ENCODE measurements around the gene ZNF276.

ZNF276 gene

DNA sequence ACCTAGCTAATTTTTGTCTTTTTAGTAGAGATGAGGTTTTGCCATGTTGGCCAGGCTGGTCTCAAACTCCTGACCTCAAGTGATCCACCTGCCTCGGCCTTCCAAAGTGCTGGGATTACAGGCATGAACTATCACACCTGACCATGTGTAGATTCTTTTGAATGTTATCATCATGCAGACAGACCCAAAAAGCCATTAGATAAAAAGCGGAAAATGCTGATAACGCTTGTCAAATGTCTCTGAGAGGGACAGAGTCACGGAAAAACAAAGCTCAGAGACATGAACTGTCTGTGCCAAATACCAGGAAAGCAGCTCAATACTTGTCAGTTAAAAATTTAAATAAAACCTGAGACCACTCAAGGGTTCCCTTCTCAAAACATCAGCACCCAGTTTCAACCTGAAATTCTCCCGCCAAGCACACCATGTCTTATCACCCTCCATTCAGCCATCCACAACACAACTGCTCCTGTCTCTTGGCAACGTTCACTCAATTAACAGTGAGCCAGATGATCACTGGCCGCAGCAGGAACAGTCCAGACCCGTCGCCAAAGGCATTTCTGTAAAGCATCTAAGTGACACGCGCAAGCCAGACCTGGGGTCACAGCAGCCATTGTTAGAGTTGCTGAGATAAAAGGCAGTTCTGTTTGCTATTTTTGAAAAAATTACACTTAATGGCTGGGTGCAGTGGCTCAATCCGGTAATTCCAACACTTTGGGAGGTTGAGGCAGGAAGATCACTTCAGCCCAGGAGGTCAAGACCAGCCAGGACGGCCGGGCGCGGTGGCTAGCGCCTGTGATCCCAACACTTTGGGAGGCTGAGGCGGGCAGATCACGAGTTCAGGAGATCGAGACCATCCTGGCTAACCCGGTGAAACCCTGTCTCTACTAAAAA is 65.4 kb downstream of the ZNF276 start:
- DNase-seq, result no peak

DNA sequence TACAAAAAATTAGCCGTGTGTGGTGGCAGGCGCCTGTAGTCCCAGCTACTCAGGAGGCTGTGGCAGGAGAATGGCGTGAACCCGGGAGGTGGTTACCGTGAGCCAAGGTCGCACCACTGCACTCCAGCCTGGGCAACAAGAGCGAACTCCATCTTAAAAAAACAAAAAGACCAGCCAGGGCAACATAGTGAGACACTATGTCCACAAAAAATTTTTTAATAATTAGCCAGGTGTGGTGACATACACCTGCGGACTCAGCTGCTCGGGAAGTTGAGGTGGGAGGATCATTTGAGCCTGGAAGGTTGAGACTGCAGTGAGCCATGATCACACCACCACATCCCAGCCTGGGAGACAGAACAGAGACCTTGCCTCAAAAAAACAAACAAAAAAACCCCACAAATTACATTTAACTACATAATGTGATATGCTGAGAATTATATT is 66.0 kb downstream of the ZNF276 start:
- no peak for DNase-seq
